Hypothalamus (tissue), 51 donors: ENCODE measurements around the gene MYB.
"Not testable (repeated sequence)": the region's sequence is repeated elsewhere in the genome, so short reads cannot be mapped to it uniquely, and the experiment has no call there.

Experiments
- DNase-seq, 51 donors: peaks; one replicate each; lab custom pipeline; 2025; lab: John Stamatoyannopoulos, UW

MYB gene

GRCh38 chr6:135162678-135163439 is 18.2 kb upstream of the MYB start:
- peak in 1 of 51 donors; percentile 2 for DNase-seq

GRCh38 chr6:135163440-135163738 is 17.7 kb upstream of the MYB start:
- no peak for DNase-seq

- DNase-seq, result not testable (repeated sequence)
Observed at GRCh38 chr6:135164387-135164786, 16.7 kb upstream of the MYB start.

GRCh38 chr6:135165031-135165430 is 16.1 kb upstream of the MYB start:
- DNase-seq, result no peak

- no peak for DNase-seq
Observed at GRCh38 chr6:135166515-135166914, 14.6 kb upstream of the MYB start.

GRCh38 chr6:135167617-135168016 is 13.5 kb upstream of the MYB start:
- no peak for DNase-seq

- no peak for DNase-seq
Observed at GRCh38 chr6:135168766-135169165, 12.3 kb upstream of the MYB start.

- no peak for DNase-seq
Observed at GRCh38 chr6:135170238-135170637, 10.9 kb upstream of the MYB start.

- DNase-seq, result no peak
Observed at GRCh38 chr6:135170849-135171248, 10.3 kb upstream of the MYB start.

- no peak for DNase-seq
Observed at GRCh38 chr6:135173242-135173988, 7.7 kb upstream of the MYB start.

GRCh38 chr6:135173989-135174484 is 7.1 kb upstream of the MYB start:
- DNase-seq, result no peak

GRCh38 chr6:135176058-135176457 is 5.0 kb upstream of the MYB start:
- no peak for DNase-seq

GRCh38 chr6:135176464-135176863 is 4.6 kb upstream of the MYB start:
- DNase-seq, result no peak

- no peak for DNase-seq
Observed at GRCh38 chr6:135179372-135179771, 1.7 kb upstream of the MYB start.

GRCh38 chr6:135179920-135180541 is 1.1 kb upstream of the MYB start:
- DNase-seq, result peak in 1 of 51 donors; percentile 13

- DNase-seq, result peak in 1 of 51 donors; percentile 36
Observed at GRCh38 chr6:135181333-135182070, 394 bp downstream of the MYB start.

- peak in 1 of 51 donors; percentile 3 for DNase-seq
Observed at GRCh38 chr6:135182071-135183001, 1.2 kb downstream of the MYB start.

GRCh38 chr6:135183002-135183531 is 2.0 kb downstream of the MYB start:
- DNase-seq, result peak in 1 of 51 donors; percentile 10
